Measurements from ENCODE around the gene CUL9. TPM values are rescaled to one million over a fixed set of nuclear protein-coding genes. Genes with fewer than 3 reads are reported as not detected.

Gene CUL9
- total RNA-seq, 5 donors from 2014 or later (not counting 1 experiment from before 2014, with no cell fraction given): 92.5 to 107 (median 96.5) TPM

DNA sequence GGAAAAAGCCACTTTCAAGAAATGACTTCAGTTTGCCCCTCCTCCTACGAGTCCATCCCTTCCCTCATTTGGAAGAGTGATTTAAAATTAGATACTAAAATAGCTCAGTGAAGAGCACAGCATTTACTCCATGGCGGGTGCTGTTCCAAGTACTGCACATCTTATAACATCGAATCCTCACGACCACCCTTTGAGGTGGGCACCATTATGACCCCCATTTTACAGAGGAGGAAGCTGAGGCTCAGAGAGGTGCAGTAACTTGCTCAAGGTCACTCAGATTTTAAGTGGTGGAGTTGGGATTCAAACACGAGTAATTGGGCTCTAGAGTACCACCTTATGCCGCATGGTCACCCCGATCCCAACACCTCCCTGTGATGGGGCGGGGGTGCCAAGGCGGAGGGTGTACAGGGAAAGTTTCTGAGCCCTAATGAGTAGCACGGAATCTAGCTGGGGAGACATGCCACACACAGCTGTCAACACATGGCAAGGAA, 86.8 kb downstream of the CUL9 start:
- Mint-ChIP-seq H3K4me1 (peaks cover 4 to 12% (median 5%) of the 10 kb centered on the region in 3 donors), H3K4me3 (peak overlapping the region; percentile 59 to 76 (median 73)), H3K36me3 (no peaks in the 10 kb centered on the region), H3K27ac (no peak overlapping the region), H3K9me3 (no peaks in the 10 kb centered on the region), H3K27me3 (peaks cover 0 to 7% of the 10 kb centered on the region in 2 donors)
- DNase-seq (no peak), ATAC-seq (replicated peaks in 1 of 4) (no peak)
- POLR2A ChIA-PET: no interaction called here
- H3K9me3 ChIP-seq: no peaks in the 10 kb centered on the region
- WGBS (ENCODE audit: insufficient coverage): 85% methylated on average over 4 of the region's 10 CpGs
- no peak overlapping the region for H3K27ac ChIP-seq (ENCODE audit: low read length)
- H3K4me1 ChIP-seq (ENCODE audit: control insufficient read depth in 1 of 2, extremely low read depth in 1 of 2, insufficient read depth in 2 of 2, low read length in 2 of 2): peaks cover 0 to 12% of the 10 kb centered on the region in 2 experiments
- H3K27me3 ChIP-seq (replicated peaks in 1 of 2; ENCODE audit: control insufficient read depth in 2 of 2, extremely low read depth in 1 of 2, insufficient read depth in 2 of 2, low read length in 1 of 2): peaks cover 0 to 32% of the 10 kb centered on the region in 2 experiments
- H3K4me3 ChIP-seq (ENCODE audit: control insufficient read depth in 1 of 2, extremely low read depth in 1 of 2, low read length in 1 of 2): no peak overlapping the region
- CTCF ChIA-PET: interaction anchor here in 1 of 2 donors (0.6 to 1.5 kb wide), 2 partner anchors 81 to 129 kb away, joined by 4 to 5 read pairs; no protein-coding TSS in a partner anchor
- H3K36me3 ChIP-seq (ENCODE audit: control insufficient read depth in 2 of 2, extremely low read depth in 1 of 2, insufficient read depth in 1 of 2, low read length in 1 of 2): no peaks in the 10 kb centered on the region

DNA sequence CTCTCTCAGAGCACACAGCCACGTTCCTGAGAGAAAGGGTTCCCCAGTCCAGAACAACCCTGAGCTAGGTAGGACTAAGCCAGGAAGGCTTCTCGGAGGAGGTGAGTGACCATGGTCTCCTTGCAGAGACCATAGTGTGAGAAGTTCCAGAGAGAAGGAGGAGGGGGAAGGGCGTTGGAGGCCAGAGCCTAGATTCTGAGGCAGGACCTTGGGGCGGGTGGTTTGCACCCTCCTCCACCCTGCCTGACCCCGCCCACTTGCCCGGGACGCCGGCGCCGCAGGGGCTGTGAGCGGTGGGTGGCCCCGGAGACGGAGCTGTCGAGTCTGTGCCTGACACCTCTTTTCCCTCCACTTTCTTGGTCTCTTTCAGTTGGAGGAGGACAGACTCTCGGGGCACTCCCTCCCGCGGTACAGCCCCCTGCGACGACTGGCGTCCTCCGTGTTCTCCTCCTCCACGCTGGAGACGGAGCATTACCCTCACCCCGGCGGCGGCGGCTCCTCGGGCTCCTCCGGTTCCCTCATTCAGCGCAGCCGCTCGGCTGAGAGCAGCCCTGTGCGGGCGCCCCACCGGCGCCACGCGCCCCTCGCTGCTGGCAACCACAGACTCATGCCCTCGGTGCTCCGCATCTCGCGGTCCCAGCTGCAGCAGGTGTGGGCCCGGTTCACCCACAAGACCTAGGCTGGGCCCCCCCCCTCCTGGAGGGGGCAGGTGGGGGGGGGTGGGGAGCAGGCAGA, 87.4 kb downstream of the CUL9 start:
- H3K9me3 ChIP-seq: no peaks in the 10 kb centered on the region
- DNase-seq (peak in 26 of 35 experiments; percentile 11 to 52 (median 37)), ATAC-seq (replicated peaks in 1 of 4) (peak; percentile 72 to 83 (median 74))
- peak overlapping the region; percentile 53 to 60 for H3K4me3 ChIP-seq (ENCODE audit: control insufficient read depth in 1 of 2, extremely low read depth in 1 of 2, low read length in 1 of 2)
- Mint-ChIP-seq H3K27ac (no peak overlapping the region), H3K36me3 (no peaks in the 10 kb centered on the region), H3K4me1 (peaks cover 4 to 16% (median 5%) of the 10 kb centered on the region in 3 donors), H3K27me3 (peaks cover 0 to 11% of the 10 kb centered on the region in 2 donors), H3K4me3 (peak overlapping the region; percentile 59 to 76 (median 73)), H3K9me3 (no peaks in the 10 kb centered on the region)
- no peaks in the 10 kb centered on the region for H3K36me3 ChIP-seq (ENCODE audit: control insufficient read depth in 2 of 2, extremely low read depth in 1 of 2, insufficient read depth in 1 of 2, low read length in 1 of 2)
- H3K27ac ChIP-seq (ENCODE audit: low read length): no peak overlapping the region
- CTCF ChIA-PET: no interaction called here
- POLR2A ChIA-PET: no interaction called here
- 4% methylated on average over 37 of the region's 44 CpGs for WGBS (ENCODE audit: insufficient coverage)
- H3K27me3 ChIP-seq (replicated peaks in 1 of 2; ENCODE audit: control insufficient read depth in 2 of 2, extremely low read depth in 1 of 2, insufficient read depth in 2 of 2, low read length in 1 of 2): peaks cover 0 to 38% of the 10 kb centered on the region in 2 experiments
- peaks cover 0 to 12% of the 10 kb centered on the region in 2 experiments for H3K4me1 ChIP-seq (ENCODE audit: control insufficient read depth in 1 of 2, extremely low read depth in 1 of 2, insufficient read depth in 2 of 2, low read length in 2 of 2)

DNA sequence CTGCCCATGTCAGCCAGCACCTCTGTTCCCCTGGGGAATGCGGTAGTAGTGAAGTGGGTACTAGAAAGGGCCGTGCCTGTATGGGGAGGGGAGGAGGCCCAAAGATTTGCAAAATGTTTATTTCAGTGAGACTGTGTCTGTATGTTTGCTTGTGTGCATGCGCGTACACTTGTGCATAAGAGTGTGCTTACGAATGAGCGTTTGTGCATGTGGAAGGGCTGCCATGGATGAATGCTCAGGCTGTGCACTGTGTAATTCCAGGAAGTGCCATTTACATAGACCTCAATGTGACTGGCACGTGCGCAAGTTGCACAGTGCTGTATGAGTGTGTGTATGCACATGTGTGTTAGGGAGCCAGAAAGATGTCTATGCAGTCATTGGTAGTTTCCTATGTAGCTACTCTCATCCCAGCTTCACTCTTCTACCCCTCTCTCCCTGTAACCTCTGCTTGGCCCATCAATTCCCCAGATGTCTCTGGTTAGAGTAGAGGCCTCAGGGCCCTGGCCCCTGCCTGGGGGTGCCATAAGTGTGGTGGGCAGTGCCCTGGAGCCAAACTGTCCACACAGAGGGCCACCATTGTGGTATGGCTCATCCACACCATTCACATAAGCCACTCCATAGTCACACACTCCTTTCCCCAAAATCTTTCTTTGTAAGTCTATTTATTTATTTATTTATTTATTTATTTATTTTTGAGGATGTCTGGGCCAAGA, 89.3 kb downstream of the CUL9 start:
- peaks cover 0 to 49% of the 10 kb centered on the region in 2 experiments for H3K27me3 ChIP-seq (replicated peaks in 1 of 2; ENCODE audit: control insufficient read depth in 2 of 2, extremely low read depth in 1 of 2, insufficient read depth in 2 of 2, low read length in 1 of 2)
- H3K36me3 Mint-ChIP-seq: no peaks in the 10 kb centered on the region
- no peak overlapping the region for H3K27ac Mint-ChIP-seq
- CTCF ChIA-PET: no interaction called here
- H3K4me3 Mint-ChIP-seq: no peak overlapping the region
- 88% methylated on average over 5 of the region's 8 CpGs for WGBS (ENCODE audit: insufficient coverage)
- no peak overlapping the region for H3K27ac ChIP-seq (ENCODE audit: low read length)
- peaks cover 9 to 22% (median 10%) of the 10 kb centered on the region in 3 donors for H3K4me1 Mint-ChIP-seq
- no peaks in the 10 kb centered on the region for H3K9me3 Mint-ChIP-seq
- H3K4me3 ChIP-seq (ENCODE audit: control insufficient read depth in 1 of 2, extremely low read depth in 1 of 2, low read length in 1 of 2): no peak overlapping the region
- no peaks in the 10 kb centered on the region for H3K36me3 ChIP-seq (ENCODE audit: control insufficient read depth in 2 of 2, extremely low read depth in 1 of 2, insufficient read depth in 1 of 2, low read length in 1 of 2)
- POLR2A ChIA-PET: no interaction called here
- no peaks in the 10 kb centered on the region for H3K9me3 ChIP-seq
- no peak for DNase-seq
- H3K27me3 Mint-ChIP-seq: peaks cover 4 to 17% of the 10 kb centered on the region in 2 donors
- peaks cover 0 to 28% of the 10 kb centered on the region in 2 experiments for H3K4me1 ChIP-seq (ENCODE audit: control insufficient read depth in 1 of 2, extremely low read depth in 1 of 2, insufficient read depth in 2 of 2, low read length in 2 of 2)
- no peak for ATAC-seq (replicated peaks in 1 of 4)

DNA sequence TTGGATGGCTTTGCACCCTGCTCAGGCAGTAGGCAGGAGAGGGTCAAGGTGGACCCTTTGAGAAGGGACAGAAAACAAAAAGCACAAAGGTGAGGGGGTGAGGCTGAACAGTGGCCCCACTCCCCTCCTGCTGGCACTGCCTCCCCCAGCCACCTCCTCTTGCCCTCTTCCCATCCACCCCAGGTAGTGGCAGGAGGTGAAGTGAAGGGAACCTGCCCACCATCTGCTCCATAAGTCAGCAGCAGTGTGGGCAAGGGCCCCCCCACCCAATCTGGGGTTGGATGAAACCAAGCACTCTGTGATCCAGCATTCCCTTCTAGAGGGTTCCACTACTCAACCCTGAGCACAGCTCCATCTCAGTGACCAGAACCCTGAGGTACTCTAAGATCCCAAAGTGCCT, 89.9 kb downstream of the CUL9 start:
- H3K36me3 ChIP-seq (ENCODE audit: control insufficient read depth in 2 of 2, extremely low read depth in 1 of 2, insufficient read depth in 1 of 2, low read length in 1 of 2): no peaks in the 10 kb centered on the region
- ATAC-seq (replicated peaks in 1 of 4) (no peak), DNase-seq (no peak)
- no peaks in the 10 kb centered on the region for H3K9me3 ChIP-seq
- H3K27me3 ChIP-seq (replicated peaks in 1 of 2; ENCODE audit: control insufficient read depth in 2 of 2, extremely low read depth in 1 of 2, insufficient read depth in 2 of 2, low read length in 1 of 2): peaks cover 0 to 56% of the 10 kb centered on the region in 2 experiments
- Mint-ChIP-seq H3K36me3 (no peaks in the 10 kb centered on the region), H3K27ac (no peak overlapping the region), H3K4me1 (peaks cover 10 to 26% (median 12%) of the 10 kb centered on the region in 3 donors), H3K9me3 (no peaks in the 10 kb centered on the region), H3K27me3 (peaks cover 5 to 23% of the 10 kb centered on the region in 2 donors), H3K4me3 (no peak overlapping the region)
- peaks cover 0 to 35% of the 10 kb centered on the region in 2 experiments for H3K4me1 ChIP-seq (ENCODE audit: control insufficient read depth in 1 of 2, extremely low read depth in 1 of 2, insufficient read depth in 2 of 2, low read length in 2 of 2)
- CTCF ChIA-PET: no interaction called here
- no peak overlapping the region for H3K27ac ChIP-seq (ENCODE audit: low read length)
- POLR2A ChIA-PET: no interaction called here
- H3K4me3 ChIP-seq (ENCODE audit: control insufficient read depth in 1 of 2, extremely low read depth in 1 of 2, low read length in 1 of 2): no peak overlapping the region

DNA sequence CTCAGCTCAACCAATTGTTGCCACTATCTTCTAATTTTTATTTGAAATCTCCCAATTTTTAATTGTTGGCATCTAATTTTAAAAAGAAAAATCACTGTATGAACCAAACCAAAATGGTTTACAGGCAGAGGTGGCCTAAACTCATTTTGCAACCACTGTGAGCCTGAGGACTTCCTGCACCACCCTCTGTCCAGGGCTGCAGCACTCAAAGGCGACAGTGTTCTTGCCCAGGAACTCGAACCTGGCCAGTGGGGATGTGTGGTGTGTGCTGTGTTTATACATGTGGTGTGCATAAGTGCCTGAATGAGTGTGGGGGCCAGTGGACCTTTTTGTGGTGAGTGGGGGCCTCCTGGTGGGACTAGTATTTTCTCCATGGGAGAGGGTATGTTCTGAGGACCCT, 91.7 kb downstream of the CUL9 start:
- Histone ChIP-seq H3K36me3 (ENCODE audit: control insufficient read depth in 2 of 2, extremely low read depth in 1 of 2, insufficient read depth in 1 of 2, low read length in 1 of 2) (no peaks in the 10 kb centered on the region), H3K27ac (ENCODE audit: low read length) (no peak overlapping the region), H3K4me3 (ENCODE audit: control insufficient read depth in 1 of 2, extremely low read depth in 1 of 2, low read length in 1 of 2) (no peak overlapping the region), H3K9me3 (no peaks in the 10 kb centered on the region), H3K4me1 (ENCODE audit: control insufficient read depth in 1 of 2, extremely low read depth in 1 of 2, insufficient read depth in 2 of 2, low read length in 2 of 2) (peaks cover 0 to 36% of the 10 kb centered on the region in 2 experiments), H3K27me3 (replicated peaks in 1 of 2; ENCODE audit: control insufficient read depth in 2 of 2, extremely low read depth in 1 of 2, insufficient read depth in 2 of 2, low read length in 1 of 2) (peaks cover 0 to 62% of the 10 kb centered on the region in 2 experiments)
- H3K27me3 Mint-ChIP-seq: peaks cover 12 to 30% of the 10 kb centered on the region in 2 donors
- peak overlapping the region in 2 of 3 donors; percentile 25 to 91 for H3K4me3 Mint-ChIP-seq
- H3K36me3 Mint-ChIP-seq: no peaks in the 10 kb centered on the region
- no peak overlapping the region for H3K27ac Mint-ChIP-seq
- ATAC-seq (replicated peaks in 1 of 4) (no peak), DNase-seq (no peak)
- 63% methylated on average over 2 of the region's 2 CpGs for WGBS (ENCODE audit: insufficient coverage)
- ChIA-PET CTCF (no interaction called here), POLR2A (interaction anchor here in 1 of 2 donors (0.6 kb wide), 1 partner anchor 99 kb away, joined by 3 read pairs; no protein-coding TSS in a partner anchor)
- peaks cover 10 to 28% (median 16%) of the 10 kb centered on the region in 3 donors for H3K4me1 Mint-ChIP-seq
- no peaks in the 10 kb centered on the region for H3K9me3 Mint-ChIP-seq

All from T-cell (primary cell).